AG04450 (cell line): ENCODE data around the gene COL19A1. TPM values are rescaled to one million over a fixed set of nuclear protein-coding genes. Genes with fewer than 3 reads are reported as not detected.
A peak's percentile ranks its signal among the peaks of the same experiment; 100 is the strongest.
"Not testable (repeated sequence)": the region's sequence is repeated elsewhere in the genome, so short reads cannot be mapped to it uniquely, and the experiment has no call there.

Experiments
- CTCF ChIA-PET: fragments of 300-600, 350-600 bp; formaldehyde crosslinking; extraction: SDS; loops from one replicate; lab custom pipeline; 2022; ENCODE audit warnings: antibody characterized with exemption, inconsistent platforms; lab: Charles Lee
- POLR2A ChIA-PET: fragments of 350-600 bp; formaldehyde crosslinking; extraction: SDS; loops from one replicate; lab custom pipeline; 2021; ENCODE audit warnings: antibody characterized with exemption, inconsistent platforms; lab: Yijun Ruan, JAX
- DNase-seq: peaks from one replicate; pipeline ENCODE4 v3.0.0-alpha.2; 2011; ENCODE audit warnings: low read depth, low spot score
- H3K27ac ChIP-seq: one replicate; pipeline ENCODE4 v1.5.1; 2012; ENCODE audit warnings: low read depth, low read length, control low read depth
- H3K27me3 ChIP-seq: one replicate; pipeline ENCODE4 v1.6.0; 2012; ENCODE audit warnings: low read length; ENCODE audit not compliant: control insufficient read depth, insufficient read depth
- H3K4me3 ChIP-seq: 2 replicates; pipeline ENCODE4 v1.5.1; 2011; ENCODE audit warnings: mild to moderate bottlenecking, low read depth, low read length, control low read depth
- H3K9me3 ChIP-seq: 2 replicates; pipeline ENCODE4 v1.5.1; 2012; ENCODE audit warnings: low read length; ENCODE audit not compliant: control insufficient read depth, insufficient read depth
- CTCF ChIP-seq: IDR thresholded peaks from 2 replicates; pipeline ENCODE4 v1.5.1; 2011; ENCODE audit warnings: low read depth, low read length, control low read depth, inconsistent platforms
- polyA plus RNA-seq: library from polyadenylated mRNA; depleted of rRNA; stranded (reverse); fragments of >200 nt; gene quantifications from 2 replicates; pipeline ENCODE4 v1.2.3, GENCODE V29; 2011

The COL19A1 gene
- polyA plus RNA-seq, 1 experiment: 0.09 TPM

- no peak overlapping the region for H3K27ac ChIP-seq
- ChIA-PET CTCF (interaction anchor here (1.8 to 1.9 kb wide), 2 partner anchors 10 to 19 kb away, joined by 6 to 7 read pairs; no protein-coding TSS in a partner anchor), POLR2A (no interaction called here)
- peak; percentile 35 for TF ChIP-seq CTCF
- DNase-seq: no peak
- H3K9me3 ChIP-seq: no peaks in the 10 kb centered on the region
- H3K4me3 ChIP-seq: no peak overlapping the region
- no peaks in the 10 kb centered on the region for H3K27me3 ChIP-seq
Measured at GRCh38 chr6:69914015-69914485, 47.7 kb downstream of the COL19A1 start.

GRCh38 chr6:69915346-69915745 lies 49.0 kb downstream of the COL19A1 start:
- no peaks in the 10 kb centered on the region for H3K27me3 ChIP-seq
- ChIA-PET CTCF (no interaction called here), POLR2A (no interaction called here)
- DNase-seq: no peak
- H3K9me3 ChIP-seq: no peaks in the 10 kb centered on the region
- TF ChIP-seq CTCF: no peak
- H3K4me3 ChIP-seq: no peak overlapping the region
- no peak overlapping the region for H3K27ac ChIP-seq

GRCh38 chr6:69917834-69918233 lies 51.5 kb downstream of the COL19A1 start:
- no peak for TF ChIP-seq CTCF
- H3K27ac ChIP-seq: no peak overlapping the region
- POLR2A ChIA-PET: no interaction called here
- no peaks in the 10 kb centered on the region for H3K27me3 ChIP-seq
- H3K9me3 ChIP-seq: no peaks in the 10 kb centered on the region
- no peak overlapping the region for H3K4me3 ChIP-seq
- CTCF ChIA-PET: no interaction called here
- DNase-seq: no peak

- DNase-seq: no peak
- CTCF ChIA-PET: no interaction called here
- H3K27ac ChIP-seq: no peak overlapping the region
Measured at GRCh38 chr6:69918813-69919475, 52.6 kb downstream of the COL19A1 start.

GRCh38 chr6:69921066-69921465 lies 54.7 kb downstream of the COL19A1 start:
- DNase-seq, H3K27me3 ChIP-seq, CTCF ChIA-PET, H3K9me3 ChIP-seq, H3K4me3 ChIP-seq, POLR2A ChIA-PET, H3K27ac ChIP-seq: not testable (repeated sequence)

More at GRCh38 chr6:69918813-69919475, 52.6 kb downstream of the COL19A1 start:
- TF ChIP-seq CTCF: no peak
- POLR2A ChIA-PET: no interaction called here
- Histone ChIP-seq H3K27me3 (no peaks in the 10 kb centered on the region), H3K9me3 (no peaks in the 10 kb centered on the region), H3K4me3 (no peak overlapping the region)

- CTCF ChIA-PET, POLR2A ChIA-PET: not testable (repeated sequence)
Measured at GRCh38 chr6:69921611-69922010, 55.3 kb downstream of the COL19A1 start.

More at GRCh38 chr6:69921611-69922010, 55.3 kb downstream of the COL19A1 start:
- not testable (repeated sequence) for DNase-seq, H3K27ac ChIP-seq, H3K4me3 ChIP-seq, H3K9me3 ChIP-seq, H3K27me3 ChIP-seq
